NCI-H748 (cell line): ENCODE measurements around the gene MYO15B.
"Not testable (repeated sequence)": the region's sequence is repeated elsewhere in the genome, so short reads cannot be mapped to it uniquely, and the experiment has no call there.

Source experiments
- DNase-seq: peaks from one replicate; lab custom pipeline; 2025; ENCODE audit not compliant: unreplicated experiment; lab: John Stamatoyannopoulos, UW

Gene MYO15B

GRCh38 chr17:75575197-75575596 lies 12.4 kb upstream of the MYO15B start:
- no peak for DNase-seq

- DNase-seq: no peak
Measured at GRCh38 chr17:75575728-75576127, 11.9 kb upstream of the MYO15B start.

GRCh38 chr17:75576661-75577060 lies 10.9 kb upstream of the MYO15B start:
- DNase-seq: no peak

GRCh38 chr17:75581121-75581725 lies 6.4 kb upstream of the MYO15B start:
- not testable (repeated sequence) for DNase-seq

- not testable (repeated sequence) for DNase-seq
Measured at GRCh38 chr17:75583197-75583596, 4.4 kb upstream of the MYO15B start.

GRCh38 chr17:75584849-75585175 lies 2.8 kb upstream of the MYO15B start:
- DNase-seq: no peak

- DNase-seq: no peak
Measured at GRCh38 chr17:75588596-75589011, 1.0 kb downstream of the MYO15B start.

- peak; percentile 89 for DNase-seq
Measured at GRCh38 chr17:75589012-75589918, 1.7 kb downstream of the MYO15B start.

- DNase-seq: no peak
Measured at GRCh38 chr17:75589919-75590303, 2.3 kb downstream of the MYO15B start.

GRCh38 chr17:75590314-75590761 lies 2.7 kb downstream of the MYO15B start:
- DNase-seq: no peak

- no peak for DNase-seq
Measured at GRCh38 chr17:75590849-75591721, 3.5 kb downstream of the MYO15B start.

- DNase-seq: no peak
Measured at GRCh38 chr17:75591722-75592302, 4.2 kb downstream of the MYO15B start.

- no peak for DNase-seq
Measured at GRCh38 chr17:75592348-75593020, 4.9 kb downstream of the MYO15B start.

- DNase-seq: not testable (repeated sequence)
Measured at GRCh38 chr17:75593430-75593829, 5.8 kb downstream of the MYO15B start.

- no peak for DNase-seq
Measured at GRCh38 chr17:75594499-75595283, 7.1 kb downstream of the MYO15B start.

- no peak for DNase-seq
Measured at GRCh38 chr17:75595284-75595919, 7.8 kb downstream of the MYO15B start.

GRCh38 chr17:75595920-75596313 lies 8.3 kb downstream of the MYO15B start:
- no peak for DNase-seq

- no peak for DNase-seq
Measured at GRCh38 chr17:75596320-75597087, 8.9 kb downstream of the MYO15B start.
